K562 (cell line): ENCODE results near the gene CDCP1. TPM values are rescaled to one million over a fixed set of nuclear protein-coding genes. Genes with fewer than 3 reads are reported as not detected.

ENCODE experiments used
- ATF3 ChIP-seq, 2 experiments: fragments of 450-650 bp in 1 of 2; sonication (generic) in 1 of 2; formaldehyde crosslinking in 1 of 2; IDR thresholded peaks in 1 of 2; conservative IDR thresholded peaks in 1 of 2; 2 replicates each; pipeline versions ENCODE4 v1.6.1 to v1.8.1; 2016 to 2023; ENCODE audit warnings: mild to moderate bottlenecking in 2 of 2, moderate library complexity in 2 of 2, inconsistent platforms in 1 of 2, missing genetic modification reagents in 1 of 2
- CBFA2T3 ChIP-seq: fragments of 450-650 bp; IDR thresholded peaks from 2 replicates; pipeline ENCODE4 v1.6.1; 2017
- CC2D1A ChIP-seq: fragments of 450-650 bp; IDR thresholded peaks from 2 replicates; pipeline ENCODE4 v1.6.1; 2017; ENCODE audit warnings: mild to moderate bottlenecking
- CCNT2 ChIP-seq: IDR thresholded peaks from 2 replicates; pipeline ENCODE4 v1.6.1; 2011; ENCODE audit warnings: borderline replicate concordance, low read depth, mild to moderate bottlenecking, moderate library complexity, mixed read lengths, low read length; ENCODE audit not compliant: insufficient read length; ENCODE audit errors: extremely low read depth
- CREBBP ChIP-seq: IDR thresholded peaks from one replicate; pipeline ENCODE4 v1.6.1; 2012; ENCODE audit warnings: low read depth, mild to moderate bottlenecking, control low read depth, inconsistent platforms, low read length
- CXXC5 ChIP-seq: fragments of 250-450 bp; sonication (Bioruptor Pico); IDR thresholded peaks from 2 replicates; pipeline ENCODE4 v1.8.0; 2022; ENCODE audit warnings: inconsistent platforms, mild to moderate bottlenecking, moderate library complexity
- FUS ChIP-seq: fragments of 200-400 bp; formaldehyde crosslinking; optimal IDR thresholded peaks from 2 replicates; pipeline ENCODE3; 2017; ENCODE audit warnings: low read depth, low read length
- GATA2 ChIP-seq: sonication (generic); formaldehyde crosslinking; IDR thresholded peaks from 2 replicates; pipeline ENCODE4 v1.4.0; 2020; ENCODE audit warnings: mild to moderate bottlenecking, missing genetic modification reagents
- GATAD2A ChIP-seq: fragments of 450-650 bp; IDR thresholded peaks from 2 replicates; pipeline ENCODE4 v1.6.1; 2017
- ILK ChIP-seq: fragments of 450-650 bp; IDR thresholded peaks from 2 replicates; pipeline ENCODE4 v1.6.1; 2016; ENCODE audit warnings: missing genetic modification characterization, low read depth, mild to moderate bottlenecking, missing compliant biosample characterization, moderate library complexity, borderline replicate concordance
- JUNB ChIP-seq: fragments of 450-650 bp; formaldehyde crosslinking; conservative IDR thresholded peaks from 2 replicates; pipeline ENCODE4 v1.4.0; 2020; ENCODE audit warnings: mild to moderate bottlenecking
- MLLT1 ChIP-seq, 2 experiments: fragments of 450-650 bp; IDR thresholded peaks; 2 replicates each; pipeline ENCODE4 v1.6.1; 2016
- NR3C1 ChIP-seq: sonication (generic); formaldehyde crosslinking; IDR thresholded peaks from 2 replicates; pipeline ENCODE4 v1.8.1; 2022; ENCODE audit warnings: missing genetic modification reagents
- PKNOX1 ChIP-seq: fragments of 450-650 bp; IDR thresholded peaks from 2 replicates; pipeline ENCODE4 v1.6.1; 2016
- PREB ChIP-seq: sonication (generic); formaldehyde crosslinking; IDR thresholded peaks from 2 replicates; pipeline ENCODE4 v1.8.1; 2023; ENCODE audit warnings: mild to moderate bottlenecking, missing genetic modification reagents
- SIN3B ChIP-seq: fragments of 450-650 bp; IDR thresholded peaks from 2 replicates; pipeline ENCODE4 v1.6.1; 2017; ENCODE audit warnings: low read depth, mild to moderate bottlenecking, moderate library complexity
- SOX6 ChIP-seq: fragments of 450-650 bp; IDR thresholded peaks from 2 replicates; pipeline ENCODE4 v1.6.1; 2014; ENCODE audit warnings: mild to moderate bottlenecking
- TAF1 ChIP-seq: IDR thresholded peaks from 2 replicates; pipeline ENCODE4 v1.6.1; 2011; ENCODE audit warnings: mild to moderate bottlenecking, low read length, moderate library complexity; ENCODE audit not compliant: insufficient read depth, control insufficient read depth, severe bottlenecking; ENCODE audit errors: extremely low read depth
- TAF9B ChIP-seq: fragments of 450-650 bp; IDR thresholded peaks from 2 replicates; pipeline ENCODE4 v1.6.1; 2018; ENCODE audit warnings: mild to moderate bottlenecking; ENCODE audit not compliant: partially characterized antibody
- TARDBP ChIP-seq: fragments of 450-650 bp; IDR thresholded peaks from 2 replicates; pipeline ENCODE4 v1.6.1; 2016
- TBP ChIP-seq: optimal IDR thresholded peaks from 2 replicates; pipeline ENCODE3; 2011; ENCODE audit warnings: low read depth, low read length, improper control_type of control experiment
- TGIF2 ChIP-seq: sonication (generic); formaldehyde crosslinking; IDR thresholded peaks from 2 replicates; pipeline ENCODE4 v1.8.1; 2022; ENCODE audit warnings: mild to moderate bottlenecking, missing genetic modification reagents, moderate library complexity
- ZNF384 ChIP-seq: IDR thresholded peaks from 2 replicates; pipeline ENCODE4 v1.6.1; 2012; ENCODE audit warnings: low read depth, low read length, improper control_type of control experiment
- ZNF584 ChIP-seq: fragments of 200-800 bp; sonication (Bioruptor generic); IDR thresholded peaks from 2 replicates; pipeline ENCODE4 v1.6.1; 2016; ENCODE audit warnings: low read depth, mild to moderate bottlenecking, missing genetic modification characterization, missing compliant biosample characterization
- polyA plus RNA-seq, 8 experiments: library from polyadenylated mRNA; depleted of rRNA in 4 of 8; stranded (reverse) in 5 of 8; unstranded in 3 of 8; fragments of >200 nt; fragmentation: Nextera tagmentation in 2 of 8; fragmentation: Illumina TruSeq in 1 of 8; extraction: Ambion mirVana in 2 of 8; extraction: Trizol in 1 of 8; gene quantifications; 2 replicates each; pipeline versions ENCODE4 v1.2.1 to v1.2.3, GENCODE V29; 2011 to 2014; ENCODE audit warnings: inconsistent platforms in 1 of 8, missing spikeins in 1 of 8
- total RNA-seq, 7 experiments: library from RNA; depleted of rRNA in 6 of 7; stranded (reverse); fragments of >200 nt in 6 of 7; fragmentation: Illumina TruSeq in 2 of 7; extraction: Trizol in 2 of 7; gene quantifications; 2 replicates each; pipeline versions ENCODE4 v1.2.1 to v1.2.3, GENCODE V29; 2011 to 2021; ENCODE audit warnings: low replicate concordance in 1 of 7

The CDCP1 gene
- total and polyA plus RNA-seq, 9 of the 15 experiments (the other 6 are each of a cell fraction or from before 2014, with no cell fraction given): 3.9 to 16.4 (median 5.2) TPM

- TF ChIP-seq ZNF384 (no peak), TGIF2 (CRISPR knock-in tag) (no peak), MLLT1 (IDR thresholded peaks at IDR 0.05) (peak in 1 of 2 experiments; percentile 82; a peak in 3 of 4 replicates), ATF3 (IDR thresholded peaks at IDR 0.05) (peak; percentile 64; the same call in 1 of the 2 replicates), ATF3 (CRISPR knock-in tag; conservative IDR thresholded peaks at IDR 0.05) (no peak), CXXC5 (CRISPR knock-in tag) (peak; percentile 49), CCNT2 (no peak), TBP (peak; percentile 29), CC2D1A (no peak), TAF9B (peak; percentile 85), FUS (no peak), SIN3B (no peak), NR3C1 (CRISPR knock-in tag) (no peak), PREB (CRISPR knock-in tag) (0 out of 2 replicates have a peak, but pooled peaks have one; percentile 71), PKNOX1 (0 out of 2 replicates have a peak, but pooled peaks have one; percentile 13), GATA2 (CRISPR knock-in tag) (no peak), TAF1 (no peak), SOX6 (0 out of 2 replicates have a peak, but pooled peaks have one; percentile 27), ILK (no peak), GATAD2A (peak; percentile 15; the same call in 1 of the 2 replicates), TARDBP (no peak), ZNF584 (CRISPR knock-in tag) (no peak), JUNB (no peak), CREBBP (no peak), CBFA2T3 (peak; percentile 34; the same call in 1 of the 2 replicates)
These were observed 37.0 kb upstream of the CDCP1 start (continued) for GRCh38 chr3:45182915-45183871.
